HG03521 (cell line): ENCODE measurements around the gene TSSK3.

Source experiments
- ATAC-seq: cut with Tn5 transposase; IDR thresholded peaks from one replicate; pipeline ENCODE4 v1.9.1; 2021; ENCODE audit warnings: mild to moderate bottlenecking, moderate library complexity; ENCODE audit not compliant: unreplicated experiment

The TSSK3 gene

DNA sequence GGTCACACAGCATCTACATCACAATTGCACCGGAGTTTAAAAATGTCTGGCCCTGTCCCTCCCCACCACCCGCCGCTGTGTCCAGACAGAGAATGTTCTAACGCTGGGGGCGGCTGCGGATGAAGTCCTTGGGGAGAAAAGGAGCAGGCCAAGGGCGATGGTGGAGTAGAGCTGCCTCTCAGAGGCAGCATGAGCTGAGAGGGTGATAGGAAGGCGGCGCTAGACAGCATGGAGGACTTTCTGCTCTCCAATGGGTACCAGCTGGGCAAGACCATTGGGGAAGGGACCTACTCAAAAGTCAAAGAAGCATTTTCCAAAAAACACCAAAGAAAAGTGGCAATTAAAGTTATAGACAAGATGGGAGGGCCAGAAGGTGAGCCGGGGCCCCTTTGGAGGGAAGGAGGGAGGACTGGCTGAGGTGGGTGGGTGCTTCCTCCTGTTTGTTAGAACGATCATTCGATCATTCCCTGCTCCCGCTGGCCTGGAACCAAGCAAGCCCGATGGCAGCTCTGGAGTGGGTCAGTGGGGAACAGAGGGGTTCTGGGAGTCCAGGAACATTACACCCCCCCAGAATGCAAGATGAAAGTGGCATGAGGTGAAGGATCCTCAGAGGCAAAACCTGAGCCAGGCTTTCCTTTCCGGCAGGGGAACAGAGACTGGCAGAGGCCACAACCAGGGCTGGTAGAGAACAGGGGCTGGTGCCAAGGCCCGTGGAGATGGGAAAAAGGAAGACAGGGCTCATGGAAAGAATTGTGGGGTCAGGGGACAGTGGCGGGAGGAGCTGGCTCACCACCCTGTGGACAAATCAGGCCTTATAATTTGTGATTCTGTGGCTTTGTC is at the start of gene TSSK3, which contains the start of gene FAM229A:
TSS of gene TSSK3 (plus strand) at position 66 of the 840 bp plus-strand sequence. CDS start at position 229, 163 bp downstream.
TSS of gene FAM229A (minus strand) at position 12 of the 840 bp plus-strand sequence. CDS start 394 bp downstream, outside the sequence.
- ATAC-seq: no peak

DNA sequence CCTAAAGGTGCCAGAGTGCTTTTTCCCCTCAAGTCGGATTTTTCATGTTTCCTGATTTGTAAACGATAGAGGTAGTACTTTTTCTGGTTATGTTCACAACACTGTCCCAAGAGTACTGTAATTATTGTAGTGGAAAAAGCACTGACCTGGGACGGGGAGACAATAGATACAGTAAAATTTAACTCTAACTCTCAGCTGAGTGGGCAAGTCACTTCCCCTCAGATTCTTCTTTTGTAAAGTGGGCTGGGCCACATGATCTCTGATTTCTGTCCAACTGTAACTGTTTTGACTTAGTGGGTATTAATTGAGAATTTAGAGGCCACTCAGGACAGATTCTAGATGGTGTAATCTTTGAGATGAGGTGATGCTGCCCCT is 45.4 kb upstream of the TSSK3 start:
- ATAC-seq: no peak

DNA sequence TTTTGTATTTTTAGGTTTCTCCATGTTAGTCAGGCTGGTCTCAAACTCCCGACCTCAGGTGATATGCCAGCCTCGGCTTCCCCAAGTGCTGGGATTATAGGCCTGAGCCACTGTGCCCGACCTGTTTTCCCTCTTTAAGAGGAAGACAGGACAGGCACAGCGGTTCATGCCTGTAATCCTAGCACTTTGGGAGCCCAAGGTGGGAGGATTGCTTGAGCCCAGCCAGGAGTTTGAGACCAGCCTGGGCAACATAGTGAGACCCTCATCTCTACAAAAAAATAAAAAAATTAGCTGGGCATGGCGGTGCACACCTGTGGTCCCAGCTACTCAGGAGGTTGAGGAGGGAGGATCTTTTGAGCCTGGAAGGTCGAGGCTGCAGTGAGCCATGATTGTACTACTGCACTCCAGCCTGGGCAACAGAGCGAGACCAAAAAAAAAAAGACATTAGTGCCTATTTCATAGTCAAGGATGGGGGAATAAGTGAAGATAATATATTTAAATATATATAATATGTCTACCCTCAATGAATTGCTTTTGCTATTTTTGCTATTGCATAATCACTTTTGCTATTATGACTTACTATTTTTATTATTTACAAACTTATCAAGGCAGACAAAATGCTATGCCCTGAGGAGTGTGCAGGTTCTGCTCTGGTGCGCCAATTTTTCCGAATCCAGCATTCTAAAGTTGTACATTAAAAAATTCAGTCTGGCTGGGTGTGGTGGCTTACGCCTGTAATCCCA is 44.0 kb upstream of the TSSK3 start:
- ATAC-seq: no peak

DNA sequence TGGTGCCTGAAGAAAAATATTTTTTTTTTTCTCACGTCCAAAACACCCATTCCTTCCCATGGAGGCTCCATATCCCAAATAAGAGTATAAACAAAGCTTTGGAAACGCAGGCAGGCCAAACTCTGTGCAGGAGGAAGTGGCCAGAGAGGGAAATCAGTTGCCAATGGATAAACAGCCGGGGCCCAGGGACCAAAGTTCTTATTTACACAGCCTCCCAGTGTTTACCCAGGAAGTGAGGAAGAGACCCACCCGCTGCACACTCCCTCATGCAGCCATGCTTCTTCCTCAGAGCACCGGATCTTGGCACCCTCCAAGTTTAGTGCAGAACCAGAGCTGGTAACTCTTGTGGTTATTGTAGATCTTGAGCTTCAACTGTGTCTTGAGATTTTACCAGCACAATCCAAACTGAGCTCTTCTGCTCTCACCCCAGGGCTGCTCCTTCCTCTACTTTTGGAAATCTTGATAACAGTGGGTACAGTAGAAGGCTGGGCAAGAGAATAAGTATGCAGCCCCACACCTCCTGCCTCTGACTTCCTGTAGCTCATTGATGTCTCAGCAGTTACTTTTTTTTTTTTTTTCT is 40.5 kb upstream of the TSSK3 start:
- ATAC-seq: no peak

DNA sequence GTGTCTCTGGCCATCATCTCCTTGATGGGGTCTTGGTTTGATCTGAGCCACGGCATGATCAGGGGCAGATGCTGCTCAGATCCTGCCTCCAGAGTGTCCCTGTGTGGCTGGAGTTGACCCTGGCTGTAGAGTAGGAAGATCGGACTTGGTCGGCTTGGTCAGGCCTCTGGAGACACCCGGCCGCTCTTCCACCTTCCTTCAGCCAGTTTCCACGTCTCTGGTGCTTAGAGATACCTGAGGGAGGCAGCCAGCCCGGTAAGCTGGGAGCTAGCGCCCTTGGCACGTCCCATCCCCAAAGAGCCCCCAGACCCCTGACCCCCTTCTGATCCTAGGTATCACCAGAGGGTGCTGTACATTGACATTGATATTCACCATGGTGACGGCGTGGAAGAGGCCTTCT is 35.1 kb upstream of the TSSK3 start:
- no peak for ATAC-seq

DNA sequence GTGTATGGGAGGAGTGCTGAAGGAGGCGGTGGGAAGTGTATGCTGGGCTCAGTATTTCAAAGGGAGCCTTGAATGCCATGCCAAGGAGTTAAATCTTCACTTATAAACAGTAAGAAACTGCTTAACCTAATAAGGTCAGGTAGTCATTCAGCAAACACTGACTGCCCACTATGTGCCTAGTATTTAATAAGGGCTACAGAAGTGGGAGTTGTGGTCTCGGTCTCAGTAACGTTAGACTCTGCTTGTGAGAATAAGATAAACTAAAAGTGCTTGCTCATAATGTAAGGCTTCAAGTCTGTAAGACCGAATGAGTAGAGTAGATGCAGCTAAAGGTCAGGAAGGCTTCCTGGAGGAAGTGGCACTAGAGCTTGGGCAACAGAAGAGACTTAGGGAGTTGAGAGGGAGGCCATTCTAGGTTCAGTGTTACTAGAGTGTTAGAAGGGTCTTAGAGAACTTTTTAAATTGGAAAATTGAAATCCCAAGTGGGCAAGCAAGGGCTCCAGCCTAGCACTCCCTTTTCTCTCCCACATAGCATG is 32.3 kb upstream of the TSSK3 start:
- ATAC-seq: no peak

DNA sequence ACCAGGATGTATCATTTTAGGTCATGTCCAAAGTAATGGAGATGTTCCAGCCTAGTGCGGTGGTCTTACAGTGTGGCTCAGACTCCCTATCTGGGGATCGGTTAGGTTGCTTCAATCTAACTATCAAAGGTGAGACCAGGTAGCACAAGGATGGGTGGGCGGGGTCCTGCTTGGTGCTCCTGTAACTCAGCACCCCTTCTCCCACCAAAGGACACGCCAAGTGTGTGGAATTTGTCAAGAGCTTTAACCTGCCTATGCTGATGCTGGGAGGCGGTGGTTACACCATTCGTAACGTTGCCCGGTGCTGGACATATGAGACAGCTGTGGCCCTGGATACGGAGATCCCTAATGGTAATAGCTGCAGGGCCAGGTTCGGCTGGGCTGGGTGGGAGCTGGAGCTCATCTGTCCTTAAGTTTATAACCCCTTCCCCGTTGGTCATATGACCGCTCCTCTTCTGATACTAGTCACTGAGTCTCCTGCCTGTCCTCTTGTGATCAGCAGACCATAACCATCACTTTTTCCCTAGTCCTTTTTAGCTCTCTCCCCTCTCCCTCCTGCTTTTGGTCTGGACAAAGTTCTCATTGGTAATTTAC is 31.7 kb upstream of the TSSK3 start:
- no peak for ATAC-seq

GRCh38 chr1:32331549-32331948 is 30.8 kb upstream of the TSSK3 start:
- no peak for ATAC-seq

DNA sequence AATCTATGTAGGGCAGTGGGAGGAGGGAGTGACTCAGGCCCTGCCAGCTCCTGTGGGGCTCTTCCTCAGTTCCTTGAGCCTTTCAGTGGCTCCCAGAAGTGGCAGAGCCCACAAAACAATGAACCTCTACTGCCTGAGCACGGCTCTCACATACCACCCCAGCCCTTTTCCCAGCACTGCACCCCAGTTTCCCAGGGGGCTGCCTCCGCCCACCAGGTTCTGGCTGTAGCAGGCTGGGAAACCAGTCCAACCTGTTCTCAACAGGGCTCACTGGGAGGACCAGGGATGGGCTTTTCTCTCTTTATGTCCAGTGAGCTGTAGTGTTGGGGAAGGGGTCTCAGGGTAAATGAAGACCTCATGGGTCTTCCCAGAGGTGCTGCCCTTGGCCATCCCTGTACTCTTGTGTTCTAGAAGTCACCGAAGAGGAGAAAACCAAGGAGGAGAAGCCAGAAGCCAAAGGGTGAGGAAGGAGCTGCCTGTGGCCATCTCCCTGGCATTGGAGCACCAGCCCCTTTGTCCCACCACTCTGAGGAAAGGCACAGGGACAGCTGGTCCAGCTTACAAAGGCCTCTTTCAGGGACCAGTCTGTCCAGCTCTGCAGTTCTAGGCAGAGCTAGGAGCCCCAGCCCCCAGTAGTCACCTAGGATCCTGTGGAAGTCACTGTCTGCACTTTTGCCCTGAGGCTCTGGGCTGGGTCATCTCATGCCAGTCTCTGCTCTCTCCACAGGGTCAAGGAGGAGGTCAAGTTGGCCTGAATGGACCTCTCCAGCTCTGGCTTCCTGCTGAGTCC is 29.9 kb upstream of the TSSK3 start:
- no peak for ATAC-seq

GRCh38 chr1:32333251-32333963 is 28.9 kb upstream of the TSSK3 start:
- ATAC-seq: no peak

GRCh38 chr1:32334274-32334861 is 28.0 kb upstream of the TSSK3 start:
- ATAC-seq: no peak

DNA sequence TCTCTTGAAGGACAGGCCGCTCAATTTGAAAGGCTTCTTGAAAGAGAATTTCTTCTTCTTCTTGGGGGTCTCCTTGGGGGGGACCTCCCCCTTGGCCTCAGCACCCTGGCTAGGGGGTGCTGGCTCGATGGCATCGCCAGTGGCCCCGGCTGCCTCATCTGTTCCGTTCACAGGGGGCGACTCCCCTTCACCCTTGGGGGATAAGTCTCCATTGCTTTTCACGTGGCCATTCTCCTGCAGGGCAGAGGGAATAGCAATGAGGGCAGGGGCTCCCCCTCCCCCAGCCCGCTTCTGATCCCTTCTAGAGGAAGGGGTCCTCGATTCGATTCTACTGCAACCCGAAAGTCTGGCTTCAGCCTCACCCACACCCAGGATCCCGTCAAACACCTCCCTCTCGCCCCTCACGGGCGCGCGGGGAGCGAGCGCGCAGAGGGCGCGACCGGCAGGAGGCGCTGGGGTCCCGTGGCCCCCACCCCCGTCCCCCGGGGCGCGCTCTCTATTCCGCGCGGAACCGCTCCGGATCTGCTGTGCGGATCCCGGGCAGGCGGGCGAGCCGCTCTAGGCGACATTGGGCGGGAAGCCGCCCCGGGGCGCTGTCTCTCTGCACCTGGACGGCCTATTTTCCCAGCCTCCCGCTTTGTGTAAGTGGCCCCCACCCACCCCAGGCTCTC is 27.3 kb upstream of the TSSK3 start:
- peak; percentile 9 for ATAC-seq

DNA sequence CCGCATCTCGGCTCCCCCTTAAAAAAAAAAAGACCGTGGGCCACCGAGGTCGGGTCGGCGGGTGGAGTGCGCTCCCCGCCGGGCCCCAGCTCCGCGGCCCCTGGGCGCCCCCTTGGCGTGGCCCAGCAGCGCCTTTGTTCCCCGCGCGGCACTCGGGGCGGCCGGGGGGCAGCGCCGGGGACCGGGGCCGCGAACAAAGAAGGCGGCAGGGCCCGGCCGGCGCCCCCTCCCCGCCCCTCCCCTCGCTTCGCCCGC is 26.9 kb upstream of the TSSK3 start:
- ATAC-seq: peak; percentile 14

- ATAC-seq: peak; percentile 40
These were observed 26.3 kb upstream of the TSSK3 start, which contains the start of gene MARCKSL1 for GRCh38 chr1:32335790-32336590. TSS of gene MARCKSL1 (minus strand) at chr1:32336233. CDS start at chr1:32336033, 200 bp downstream.

- no peak for ATAC-seq
These were observed 25.8 kb upstream of the TSSK3 start for GRCh38 chr1:32336591-32336932.

DNA sequence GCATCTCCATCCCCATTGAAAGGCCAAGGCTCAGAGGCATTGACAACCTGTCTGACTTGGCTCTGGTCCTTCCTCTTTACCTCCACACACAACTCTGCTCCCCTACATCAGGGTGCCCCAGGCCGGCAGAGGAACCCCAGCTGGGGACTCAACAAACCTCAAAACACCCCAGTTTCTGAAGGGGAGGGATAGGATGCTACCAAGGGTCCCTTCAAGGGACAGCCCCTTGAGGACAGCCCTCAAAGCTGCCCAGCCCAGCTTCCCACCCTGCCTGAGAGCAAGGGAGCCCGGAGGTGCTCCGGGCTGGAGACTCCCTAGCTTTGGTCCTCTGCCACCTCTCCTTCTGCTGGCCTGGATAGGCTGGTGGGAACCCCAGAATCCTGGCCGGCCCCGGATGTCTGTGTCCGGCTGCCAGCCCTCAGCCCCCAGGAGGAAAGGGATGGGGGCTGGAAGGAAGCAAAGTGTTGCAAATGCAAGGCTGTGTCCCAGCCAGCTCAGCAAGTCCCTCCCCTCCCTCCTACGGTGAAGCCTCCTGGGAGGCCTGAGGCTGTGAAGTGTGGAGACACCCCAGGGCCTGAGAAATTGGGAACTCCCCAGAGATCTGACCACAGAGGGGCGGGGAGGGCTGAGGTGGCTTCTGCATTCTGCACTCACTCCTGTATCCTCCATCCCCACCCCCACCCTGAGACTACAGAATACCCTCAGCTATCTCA is 25.2 kb upstream of the TSSK3 start:
- no peak for ATAC-seq

DNA sequence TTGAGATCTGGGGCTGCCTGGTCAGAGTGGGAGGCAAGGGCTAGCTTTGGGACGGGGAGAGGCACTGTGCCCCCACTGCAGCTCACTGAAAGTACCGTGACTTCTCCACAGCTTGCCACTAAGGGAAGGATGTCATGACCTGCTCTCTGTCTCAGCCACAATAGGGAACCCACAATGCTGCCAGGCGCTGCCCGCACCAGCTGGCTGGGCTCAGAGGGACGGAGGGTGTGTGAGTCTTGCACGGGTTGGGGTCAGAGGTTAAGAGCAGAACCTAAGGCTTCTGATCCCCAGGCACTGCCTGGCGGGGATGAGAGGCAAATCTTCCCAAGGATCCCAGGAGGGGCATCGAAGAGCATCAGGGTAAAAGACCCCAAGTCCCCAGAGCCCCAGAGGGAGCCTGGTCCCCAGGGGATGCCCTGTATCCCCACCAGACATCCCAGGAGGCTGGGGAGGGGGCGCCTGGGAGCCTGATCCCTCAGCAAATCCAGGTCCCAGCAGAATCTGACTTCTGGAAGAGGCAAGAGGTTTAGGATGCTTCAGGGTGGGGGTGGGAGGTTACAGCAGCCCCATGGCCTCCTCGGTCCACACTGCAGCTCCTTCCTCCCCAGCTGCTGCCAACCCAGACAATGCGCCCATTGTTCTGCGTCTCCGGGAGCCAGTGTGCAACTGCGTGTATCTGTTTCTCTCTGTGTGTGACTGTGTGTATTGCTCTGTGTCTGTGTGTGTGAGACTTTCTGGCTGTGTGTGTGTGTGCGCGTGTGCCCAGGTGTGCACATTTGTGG is 24.3 kb upstream of the TSSK3 start:
- ATAC-seq: no peak
